ENCODE data around the gene KDM8.

- no peak for TF ChIP-seq REST (IDR thresholded peaks at IDR 0.05; ENCODE audit: insufficient read depth in 1 of 2, low read depth in 2 of 2, low read length in 1 of 2)
- no peak for TF ChIP-seq POLR2AphosphoS5 (IDR thresholded peaks at IDR 0.05; ENCODE audit: low read depth, low read length)
- TF ChIP-seq SIN3A (IDR thresholded peaks at IDR 0.05; ENCODE audit: borderline replicate concordance, insufficient read depth, low read depth, low read length), result no peak
- TF ChIP-seq CTCF (IDR thresholded peaks at IDR 0.05), result no peak
Observed at GRCh38 chr16:27181019-27181790, 22.1 kb upstream of the KDM8 start.

Measured in Panc1 (cell line).